ENCODE measurements around the gene MAP2. TPM values are rescaled to one million over a fixed set of nuclear protein-coding genes. Genes with fewer than 3 reads are reported as not detected.

The MAP2 gene
- total and polyA plus RNA-seq, 9 donors = 5.4 to 10.0 (median 7.5) TPM

DNA sequence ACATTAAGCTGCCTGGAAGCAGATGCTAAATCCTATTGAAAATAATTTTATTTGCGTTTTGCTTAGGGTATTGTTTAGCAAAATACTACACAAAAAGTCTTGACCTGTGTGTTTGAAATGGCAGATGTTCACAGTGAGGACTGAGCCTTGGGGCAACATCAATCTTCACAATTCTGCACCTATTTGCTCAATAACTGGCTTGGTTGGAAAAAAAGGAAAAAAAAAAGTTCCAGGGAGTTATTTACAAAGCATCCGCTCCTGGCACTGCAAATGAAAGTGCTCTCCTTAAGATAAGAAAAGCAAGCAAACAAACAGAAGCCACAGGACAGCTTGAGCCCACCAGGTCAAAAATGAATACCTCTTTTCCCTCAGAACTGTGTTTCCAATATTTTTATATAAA lies 77.7 kb downstream of the MAP2 start:
- Histone ChIP-seq H3K9me3 (replicated peaks; ENCODE audit: control insufficient read depth, low read depth, low read length) (no peaks in the 10 kb centered on the region), H3K4me1 (ENCODE audit: control insufficient read depth, insufficient read depth, low read length) (no peaks in the 10 kb centered on the region), H3K36me3 (ENCODE audit: control insufficient read depth, insufficient read depth, low read length) (no peaks in the 10 kb centered on the region), H3K27ac (ENCODE audit: low read length) (no peak overlapping the region), H3K27me3 (ENCODE audit: control insufficient read depth, insufficient read depth, low read length) (no peaks in the 10 kb centered on the region), H3K4me3 (ENCODE audit: low read length) (no peak overlapping the region)
- WGBS (ENCODE audit: insufficient coverage) = no CpG with 5 or more reads among the region's 2 CpGs
- DNase-seq = no peak

DNA sequence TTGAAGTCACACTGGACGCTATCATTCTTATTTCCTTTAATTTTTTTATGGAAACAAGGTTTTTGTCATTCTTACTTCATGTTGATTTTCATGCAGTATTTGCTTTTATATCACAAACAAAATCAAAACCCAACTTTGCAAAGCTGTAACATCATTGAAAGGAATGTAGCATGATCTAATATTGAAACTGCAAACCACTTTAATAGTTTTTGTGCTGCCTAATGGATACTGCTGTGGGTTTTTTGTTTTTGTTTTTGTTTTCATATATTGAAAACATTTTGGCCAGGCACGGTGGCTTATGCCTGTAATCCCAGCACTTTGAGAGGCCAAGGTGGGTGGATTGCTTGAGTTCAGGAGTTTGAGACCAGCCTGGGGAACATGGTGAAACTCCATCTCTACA lies 81.6 kb downstream of the MAP2 start:
- Histone ChIP-seq H3K27me3 (ENCODE audit: control insufficient read depth, insufficient read depth, low read length) (no peaks in the 10 kb centered on the region), H3K36me3 (ENCODE audit: control insufficient read depth, insufficient read depth, low read length) (no peaks in the 10 kb centered on the region), H3K9me3 (replicated peaks; ENCODE audit: control insufficient read depth, low read depth, low read length) (no peaks in the 10 kb centered on the region), H3K4me3 (ENCODE audit: low read length) (no peak overlapping the region), H3K27ac (ENCODE audit: low read length) (no peak overlapping the region), H3K4me1 (ENCODE audit: control insufficient read depth, insufficient read depth, low read length) (no peaks in the 10 kb centered on the region)
- DNase-seq = no peak
- WGBS (ENCODE audit: insufficient coverage) = no CpG with 5 or more reads among the region's 2 CpGs

DNA sequence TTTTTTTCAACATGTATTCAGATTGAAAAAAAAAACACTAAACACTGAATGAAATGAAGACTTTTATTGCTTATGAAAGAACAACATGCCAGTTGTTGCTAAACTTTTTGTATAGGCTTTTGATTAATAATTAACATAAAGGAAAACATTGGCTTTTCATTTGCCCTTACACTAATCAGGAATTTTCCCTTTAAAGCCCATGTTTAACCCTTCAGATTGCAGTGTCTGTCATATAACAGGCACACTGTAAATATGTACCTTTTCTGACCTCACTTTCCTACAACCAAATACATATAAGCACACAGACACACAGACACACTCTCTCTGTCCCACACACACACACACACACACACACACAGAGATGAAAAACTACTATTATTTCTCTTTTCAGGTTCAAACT lies 84.4 kb downstream of the MAP2 start:
- no peak for DNase-seq
- Histone ChIP-seq H3K27me3 (ENCODE audit: control insufficient read depth, insufficient read depth, low read length) (no peaks in the 10 kb centered on the region), H3K36me3 (ENCODE audit: control insufficient read depth, insufficient read depth, low read length) (no peaks in the 10 kb centered on the region), H3K27ac (ENCODE audit: low read length) (no peak overlapping the region), H3K9me3 (replicated peaks; ENCODE audit: control insufficient read depth, low read depth, low read length) (no peaks in the 10 kb centered on the region), H3K4me3 (ENCODE audit: low read length) (no peak overlapping the region), H3K4me1 (ENCODE audit: control insufficient read depth, insufficient read depth, low read length) (no peaks in the 10 kb centered on the region)

- DNase-seq = no peak
- H3K4me1 ChIP-seq (ENCODE audit: control insufficient read depth, insufficient read depth, low read length) = no peaks in the 10 kb centered on the region
- H3K9me3 ChIP-seq (replicated peaks; ENCODE audit: control insufficient read depth, low read depth, low read length) = no peaks in the 10 kb centered on the region
- no peaks in the 10 kb centered on the region for H3K27me3 ChIP-seq (ENCODE audit: control insufficient read depth, insufficient read depth, low read length)
- no peak overlapping the region for H3K4me3 ChIP-seq (ENCODE audit: low read length)
- H3K27ac ChIP-seq (ENCODE audit: low read length) = no peak overlapping the region
- no CpG with 5 or more reads among the region's 2 CpGs for WGBS (ENCODE audit: insufficient coverage)
- H3K36me3 ChIP-seq (ENCODE audit: control insufficient read depth, insufficient read depth, low read length) = no peaks in the 10 kb centered on the region
Measured at GRCh38 chr2:209511637-209512036, 87.8 kb downstream of the MAP2 start.

GRCh38 chr2:209512971-209513370 lies 89.1 kb downstream of the MAP2 start:
- Histone ChIP-seq H3K4me3 (ENCODE audit: low read length) (no peak overlapping the region), H3K27ac (ENCODE audit: low read length) (no peak overlapping the region), H3K4me1 (ENCODE audit: control insufficient read depth, insufficient read depth, low read length) (no peaks in the 10 kb centered on the region), H3K36me3 (ENCODE audit: control insufficient read depth, insufficient read depth, low read length) (no peaks in the 10 kb centered on the region), H3K9me3 (replicated peaks; ENCODE audit: control insufficient read depth, low read depth, low read length) (no peaks in the 10 kb centered on the region), H3K27me3 (ENCODE audit: control insufficient read depth, insufficient read depth, low read length) (no peaks in the 10 kb centered on the region)
- DNase-seq = no peak
- no CpG with 5 or more reads among the region's 2 CpGs for WGBS (ENCODE audit: insufficient coverage)

GRCh38 chr2:209517436-209517835 lies 93.6 kb downstream of the MAP2 start:
- no peak overlapping the region for H3K4me3 ChIP-seq (ENCODE audit: low read length)
- WGBS (ENCODE audit: insufficient coverage) = no CpG with 5 or more reads among the region's 5 CpGs
- DNase-seq = no peak
- no peaks in the 10 kb centered on the region for H3K4me1 ChIP-seq (ENCODE audit: control insufficient read depth, insufficient read depth, low read length)
- H3K9me3 ChIP-seq (replicated peaks; ENCODE audit: control insufficient read depth, low read depth, low read length) = no peaks in the 10 kb centered on the region
- H3K27ac ChIP-seq (ENCODE audit: low read length) = no peak overlapping the region
- H3K27me3 ChIP-seq (ENCODE audit: control insufficient read depth, insufficient read depth, low read length) = no peaks in the 10 kb centered on the region
- no peaks in the 10 kb centered on the region for H3K36me3 ChIP-seq (ENCODE audit: control insufficient read depth, insufficient read depth, low read length)

DNA sequence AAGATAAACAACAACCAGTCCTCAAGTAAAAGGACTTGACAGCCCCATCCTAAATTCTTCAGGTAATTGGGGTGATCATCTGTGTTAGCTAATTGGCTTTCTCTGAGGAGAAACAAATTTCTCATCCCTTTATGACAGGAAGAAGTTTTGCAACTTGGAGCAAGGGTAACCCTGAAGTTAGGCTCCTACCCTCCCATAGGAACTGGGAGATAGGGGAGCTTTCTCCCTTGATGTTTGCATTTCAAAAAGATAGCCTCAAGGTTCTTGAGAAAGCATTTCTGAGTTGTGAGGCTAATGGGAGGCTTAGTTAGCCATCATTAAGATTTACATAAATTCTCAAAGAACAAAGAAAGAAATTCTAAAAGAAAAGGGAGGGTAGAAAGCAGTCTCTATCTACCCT lies 95.4 kb downstream of the MAP2 start:
- no peak overlapping the region for H3K4me3 ChIP-seq (ENCODE audit: low read length)
- no peaks in the 10 kb centered on the region for H3K4me1 ChIP-seq (ENCODE audit: control insufficient read depth, insufficient read depth, low read length)
- no peaks in the 10 kb centered on the region for H3K36me3 ChIP-seq (ENCODE audit: control insufficient read depth, insufficient read depth, low read length)
- DNase-seq = no peak
- no peak overlapping the region for H3K27ac ChIP-seq (ENCODE audit: low read length)
- H3K9me3 ChIP-seq (replicated peaks; ENCODE audit: control insufficient read depth, low read depth, low read length) = no peaks in the 10 kb centered on the region
- no peaks in the 10 kb centered on the region for H3K27me3 ChIP-seq (ENCODE audit: control insufficient read depth, insufficient read depth, low read length)

GRCh38 chr2:209519906-209520305 lies 96.1 kb downstream of the MAP2 start:
- H3K27me3 ChIP-seq (ENCODE audit: control insufficient read depth, insufficient read depth, low read length) = no peaks in the 10 kb centered on the region
- no peak for DNase-seq
- H3K27ac ChIP-seq (ENCODE audit: low read length) = no peak overlapping the region
- H3K4me1 ChIP-seq (ENCODE audit: control insufficient read depth, insufficient read depth, low read length) = no peaks in the 10 kb centered on the region
- no peaks in the 10 kb centered on the region for H3K36me3 ChIP-seq (ENCODE audit: control insufficient read depth, insufficient read depth, low read length)
- no peaks in the 10 kb centered on the region for H3K9me3 ChIP-seq (replicated peaks; ENCODE audit: control insufficient read depth, low read depth, low read length)
- H3K4me3 ChIP-seq (ENCODE audit: low read length) = no peak overlapping the region

DNA sequence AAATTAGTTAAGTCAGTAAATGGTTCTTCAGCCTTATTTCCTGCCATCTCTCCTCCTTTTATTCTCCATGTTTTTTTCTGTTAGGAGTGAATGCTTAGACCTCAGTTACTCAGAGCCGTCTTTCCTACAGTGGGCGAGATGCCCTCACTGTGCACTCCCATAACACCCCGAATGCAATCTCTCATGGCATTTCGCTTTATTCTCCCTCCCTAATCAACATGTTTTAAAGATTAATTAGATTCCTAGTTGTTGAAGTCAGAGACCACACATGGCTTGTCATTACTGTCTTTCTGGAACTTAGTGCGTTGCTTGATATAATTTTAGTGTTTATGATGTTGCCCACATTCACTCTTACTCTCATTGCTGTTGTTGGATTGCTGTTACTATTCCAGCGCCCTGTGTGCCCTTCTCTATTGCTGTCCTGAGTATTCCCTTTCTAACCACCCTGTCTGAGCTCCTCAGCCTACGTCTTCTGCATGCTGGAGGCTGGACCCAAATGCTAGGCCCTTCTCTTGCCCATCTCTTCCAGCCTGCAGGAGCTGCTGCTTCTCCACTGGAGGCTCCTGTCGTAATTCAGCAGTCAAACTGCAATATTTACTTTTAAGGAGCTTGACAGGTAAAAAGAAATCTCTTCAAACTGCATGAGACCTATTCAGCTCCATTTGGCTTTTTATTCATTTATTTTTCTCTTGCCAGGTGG lies 99.3 kb downstream of the MAP2 start:
- no peak for DNase-seq
- WGBS (ENCODE audit: insufficient coverage) = 87% methylated on average over 3 of the region's 8 CpGs
- no peak overlapping the region for H3K27ac ChIP-seq (ENCODE audit: low read length)
- H3K4me1 ChIP-seq (ENCODE audit: control insufficient read depth, insufficient read depth, low read length) = peaks cover 2% of the 10 kb centered on the region
- H3K9me3 ChIP-seq (replicated peaks; ENCODE audit: control insufficient read depth, low read depth, low read length) = no peaks in the 10 kb centered on the region
- H3K36me3 ChIP-seq (ENCODE audit: control insufficient read depth, insufficient read depth, low read length) = no peaks in the 10 kb centered on the region
- no peaks in the 10 kb centered on the region for H3K27me3 ChIP-seq (ENCODE audit: control insufficient read depth, insufficient read depth, low read length)
- H3K4me3 ChIP-seq (ENCODE audit: low read length) = no peak overlapping the region

DNA sequence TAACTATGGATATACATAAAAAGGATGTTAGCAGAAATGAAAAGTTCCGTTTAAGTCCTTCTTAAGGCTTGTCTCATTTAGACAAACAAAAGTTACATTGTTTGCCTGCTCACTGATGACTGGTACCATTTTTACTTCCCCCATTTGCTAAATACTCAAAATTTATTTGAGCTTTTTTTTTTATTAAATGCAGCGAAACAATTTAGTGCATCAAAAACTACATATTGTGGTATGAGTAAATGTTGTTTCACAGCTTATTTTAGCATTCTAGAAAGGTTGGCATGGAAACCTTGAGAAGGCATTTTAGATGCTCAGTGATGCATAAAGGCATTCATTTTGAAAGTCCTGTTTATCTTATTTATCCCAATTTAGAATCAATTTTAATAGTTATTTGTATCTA lies 100.0 kb downstream of the MAP2 start:
- Histone ChIP-seq H3K4me3 (ENCODE audit: low read length) (no peak overlapping the region), H3K4me1 (ENCODE audit: control insufficient read depth, insufficient read depth, low read length) (peaks cover 2% of the 10 kb centered on the region), H3K36me3 (ENCODE audit: control insufficient read depth, insufficient read depth, low read length) (no peaks in the 10 kb centered on the region), H3K27me3 (ENCODE audit: control insufficient read depth, insufficient read depth, low read length) (no peaks in the 10 kb centered on the region), H3K27ac (ENCODE audit: low read length) (no peak overlapping the region), H3K9me3 (replicated peaks; ENCODE audit: control insufficient read depth, low read depth, low read length) (no peaks in the 10 kb centered on the region)
- no peak for DNase-seq
- WGBS (ENCODE audit: insufficient coverage) = no CpG with 5 or more reads among the region's 2 CpGs

GRCh38 chr2:209525331-209525730 lies 101.5 kb downstream of the MAP2 start:
- H3K36me3 ChIP-seq (ENCODE audit: control insufficient read depth, insufficient read depth, low read length) = no peaks in the 10 kb centered on the region
- peak overlapping the region; percentile 91 for H3K27ac ChIP-seq (ENCODE audit: low read length)
- H3K27me3 ChIP-seq (ENCODE audit: control insufficient read depth, insufficient read depth, low read length) = no peaks in the 10 kb centered on the region
- peaks cover 2% of the 10 kb centered on the region for H3K4me1 ChIP-seq (ENCODE audit: control insufficient read depth, insufficient read depth, low read length)
- H3K9me3 ChIP-seq (replicated peaks; ENCODE audit: control insufficient read depth, low read depth, low read length) = no peaks in the 10 kb centered on the region
- peak; percentile 50 for DNase-seq
- 11% methylated on average over 1 of the region's 3 CpGs for WGBS (ENCODE audit: insufficient coverage)
- no peak overlapping the region for H3K4me3 ChIP-seq (ENCODE audit: low read length)

All from muscle of leg (tissue), 11 donors.